Measurements from ENCODE around the gene SERGEF. TPM values are rescaled to one million over a fixed set of nuclear protein-coding genes. Genes with fewer than 3 reads are reported as not detected.

Gene SERGEF
- total RNA-seq, 4 donors from 2014 or later, result 42.1 to 61.6 (median 53.9) TPM

GRCh38 chr11:17777738-17778091, 235.1 kb downstream of the SERGEF start:
- Histone ChIP-seq H3K27ac (no peak overlapping the region), H3K27me3 (no peaks in the 10 kb centered on the region), H3K9me3 (peaks cover 0 to 9% (median 0%) of the 10 kb centered on the region in 4 donors), H3K36me3 (no peaks in the 10 kb centered on the region), H3K4me1 (no peaks in the 10 kb centered on the region), H3K4me3 (no peak overlapping the region)
- no peak for DNase-seq (ENCODE audit: low spot score in 2 of 2)
- WGBS, 2 donors, result 89 to 93% methylated on average over 13 of the region's 13 CpGs
- TF ChIP-seq POLR2A (IDR thresholded peaks at IDR 0.05) (no peak), EP300 (IDR thresholded peaks at IDR 0.05) (no peak), CTCF (IDR thresholded peaks at IDR 0.05) (no peak)

- H3K4me1 ChIP-seq, result no peaks in the 10 kb centered on the region
- no peaks in the 10 kb centered on the region for H3K27me3 ChIP-seq
- peaks cover 0 to 9% (median 0%) of the 10 kb centered on the region in 4 donors for H3K9me3 ChIP-seq
- H3K36me3 ChIP-seq, result no peaks in the 10 kb centered on the region
- WGBS, 2 donors, result 80 to 87% methylated on average over 13 to 16 of the region's 16 CpGs
- no peak overlapping the region for H3K4me3 ChIP-seq
- no peak overlapping the region for H3K27ac ChIP-seq
- DNase-seq (ENCODE audit: low spot score in 2 of 2), result no peak
- TF ChIP-seq POLR2A (IDR thresholded peaks at IDR 0.05) (no peak), EP300 (IDR thresholded peaks at IDR 0.05) (no peak), CTCF (IDR thresholded peaks at IDR 0.05) (no peak)
Observed at GRCh38 chr11:17777086-17777737, 235.6 kb downstream of the SERGEF start.

GRCh38 chr11:17776212-17776875, 236.5 kb downstream of the SERGEF start:
- H3K9me3 ChIP-seq, result peaks cover 0 to 9% (median 0%) of the 10 kb centered on the region in 4 donors
- WGBS, 2 donors, result 67 to 69% methylated on average over 15 of the region's 15 CpGs
- no peaks in the 10 kb centered on the region for H3K4me1 ChIP-seq
- TF ChIP-seq EP300 (IDR thresholded peaks at IDR 0.05), result no peak
- TF ChIP-seq POLR2A (IDR thresholded peaks at IDR 0.05), result no peak
- TF ChIP-seq CTCF (IDR thresholded peaks at IDR 0.05), result no peak
- no peaks in the 10 kb centered on the region for H3K27me3 ChIP-seq
- no peak overlapping the region for H3K4me3 ChIP-seq
- no peak overlapping the region for H3K27ac ChIP-seq
- no peak for DNase-seq (ENCODE audit: low spot score in 2 of 2)
- H3K36me3 ChIP-seq, result no peaks in the 10 kb centered on the region

GRCh38 chr11:17775507-17776211, 237.2 kb downstream of the SERGEF start:
- Histone ChIP-seq H3K4me3 (no peak overlapping the region), H3K36me3 (no peaks in the 10 kb centered on the region), H3K27ac (no peak overlapping the region), H3K4me1 (no peaks in the 10 kb centered on the region), H3K9me3 (peaks cover 0 to 9% (median 0%) of the 10 kb centered on the region in 4 donors), H3K27me3 (no peaks in the 10 kb centered on the region)
- DNase-seq (ENCODE audit: low spot score in 2 of 2), result no peak
- TF ChIP-seq EP300 (IDR thresholded peaks at IDR 0.05) (no peak), POLR2A (IDR thresholded peaks at IDR 0.05) (no peak), CTCF (IDR thresholded peaks at IDR 0.05) (no peak)
- WGBS, 2 donors, result 70 to 71% methylated on average over 9 to 13 of the region's 18 CpGs

GRCh38 chr11:17775035-17775348, 237.9 kb downstream of the SERGEF start:
- no peaks in the 10 kb centered on the region for H3K27me3 ChIP-seq
- no peak for DNase-seq (ENCODE audit: low spot score in 2 of 2)
- TF ChIP-seq EP300 (IDR thresholded peaks at IDR 0.05), result no peak
- no peak for TF ChIP-seq CTCF (IDR thresholded peaks at IDR 0.05)
- no peak for TF ChIP-seq POLR2A (IDR thresholded peaks at IDR 0.05)
- H3K4me3 ChIP-seq, result no peak overlapping the region
- peaks cover 0 to 9% (median 0%) of the 10 kb centered on the region in 4 donors for H3K9me3 ChIP-seq
- H3K4me1 ChIP-seq, result no peaks in the 10 kb centered on the region
- 86 to 93% methylated on average over 3 of the region's 3 CpGs for WGBS, 2 donors
- H3K27ac ChIP-seq, result no peak overlapping the region
- H3K36me3 ChIP-seq, result no peaks in the 10 kb centered on the region

Measured in tibial nerve (tissue), 4 donors.